Activated CD4-positive, alpha-beta T cell treated with anti-CD3 and anti-CD28 coated beads, Interleukin-2, amount 50 U/mL, for 48 hours (primary cell): Measurements from ENCODE around the gene AIFM3.

Experiments used
- DNase-seq, 2 experiments: peaks; one replicate each; pipeline ENCODE4 v3.0.0-alpha.2; 2020

AIFM3 gene

DNA sequence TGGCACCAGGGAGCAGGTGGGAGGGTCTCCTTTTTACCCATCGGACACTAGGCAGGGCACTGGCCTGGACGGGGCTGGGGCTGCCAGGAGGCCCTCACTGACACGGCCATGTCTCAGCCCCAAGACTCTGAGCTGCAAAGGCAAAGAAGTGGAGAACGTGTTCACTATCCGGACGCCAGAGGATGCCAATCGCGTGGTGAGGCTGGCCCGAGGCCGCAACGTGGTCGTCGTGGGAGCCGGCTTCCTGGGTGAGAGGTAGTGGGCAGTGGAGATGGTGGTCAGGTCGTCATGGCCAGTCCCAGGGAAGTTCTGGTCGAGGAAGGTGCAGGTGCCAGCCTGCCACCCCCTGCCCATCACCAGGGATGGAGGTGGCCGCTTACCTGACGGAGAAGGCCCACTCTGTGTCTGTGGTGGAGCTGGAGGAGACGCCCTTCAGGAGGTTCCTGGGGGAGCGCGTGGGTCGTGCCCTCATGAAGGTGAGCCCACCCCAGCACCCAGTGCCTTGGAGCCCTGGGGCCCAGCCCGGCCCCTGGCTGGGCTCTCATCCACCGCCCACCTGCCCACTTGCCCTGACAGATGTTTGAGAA, 9.3 kb downstream of the AIFM3 start:
- DNase-seq: no peak

DNA sequence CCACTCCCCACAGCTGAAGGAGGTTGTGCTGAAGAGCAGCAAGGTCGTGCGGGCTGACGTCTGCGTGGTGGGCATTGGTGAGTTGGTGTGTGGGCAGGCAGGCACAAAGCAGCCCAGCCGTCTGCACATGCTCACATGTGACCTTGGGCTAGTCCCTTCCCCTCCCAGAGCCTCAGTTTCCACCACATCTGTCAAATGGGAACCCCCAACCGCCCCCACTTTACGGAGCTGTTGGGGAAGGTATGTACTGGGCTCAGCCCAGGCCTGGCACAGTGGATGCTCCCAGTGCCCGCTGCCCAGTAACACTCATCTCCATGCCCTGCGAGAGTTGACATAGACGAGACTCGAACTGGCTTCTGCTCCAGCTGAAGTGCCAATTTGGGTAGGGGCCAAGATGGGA, 10.0 kb downstream of the AIFM3 start:
- DNase-seq: no peak

DNA sequence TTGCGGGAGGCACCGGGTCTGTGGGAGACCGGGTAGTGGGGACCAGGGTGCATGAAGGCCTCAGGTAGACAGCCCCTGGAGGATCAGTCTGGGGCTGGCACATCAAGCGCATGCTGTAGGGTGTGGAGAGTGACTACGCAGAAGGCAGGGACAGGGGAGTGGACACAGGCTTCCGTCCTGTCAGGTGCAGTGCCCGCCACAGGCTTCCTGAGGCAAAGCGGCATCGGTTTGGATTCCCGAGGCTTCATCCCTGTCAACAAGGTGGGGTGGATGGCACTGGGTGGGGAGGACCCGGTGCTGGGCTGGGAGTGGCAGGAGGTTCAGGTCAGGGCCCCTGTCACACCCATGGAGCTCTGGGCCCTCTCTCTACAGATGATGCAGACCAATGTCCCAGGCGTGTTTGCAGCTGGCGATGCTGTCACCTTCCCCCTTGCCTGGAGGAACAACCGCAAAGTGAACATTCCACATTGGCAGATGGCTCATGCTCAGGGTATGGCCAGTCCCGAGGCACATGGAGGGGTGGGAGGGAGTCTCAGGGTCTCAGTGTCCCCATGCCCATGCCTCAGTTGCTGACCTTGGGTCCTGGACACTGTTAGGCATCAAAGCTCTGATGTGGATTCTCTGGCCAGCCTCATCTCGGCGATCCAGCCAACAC, 10.6 kb downstream of the AIFM3 start:
- no peak for DNase-seq

DNA sequence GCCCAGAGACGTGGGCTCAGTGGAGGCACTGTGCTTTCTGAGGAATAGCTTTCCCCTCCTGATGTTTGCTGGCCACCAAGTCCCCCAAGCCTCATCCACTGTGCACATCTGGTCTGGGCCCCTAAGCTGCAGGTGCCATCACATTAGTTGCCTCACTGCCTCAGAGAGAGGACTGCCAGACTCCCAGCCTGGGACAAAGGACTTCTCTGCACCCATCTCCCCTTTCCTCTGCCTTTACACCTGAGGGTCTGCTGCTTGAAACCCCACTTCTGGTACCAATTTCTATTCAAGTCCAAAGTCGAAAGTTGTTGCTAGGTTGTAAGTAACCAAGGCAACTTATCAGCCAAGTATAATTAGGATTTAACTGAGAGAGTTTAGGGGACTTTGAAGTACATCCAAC, 11.4 kb downstream of the AIFM3 start:
- DNase-seq: no peak

DNA sequence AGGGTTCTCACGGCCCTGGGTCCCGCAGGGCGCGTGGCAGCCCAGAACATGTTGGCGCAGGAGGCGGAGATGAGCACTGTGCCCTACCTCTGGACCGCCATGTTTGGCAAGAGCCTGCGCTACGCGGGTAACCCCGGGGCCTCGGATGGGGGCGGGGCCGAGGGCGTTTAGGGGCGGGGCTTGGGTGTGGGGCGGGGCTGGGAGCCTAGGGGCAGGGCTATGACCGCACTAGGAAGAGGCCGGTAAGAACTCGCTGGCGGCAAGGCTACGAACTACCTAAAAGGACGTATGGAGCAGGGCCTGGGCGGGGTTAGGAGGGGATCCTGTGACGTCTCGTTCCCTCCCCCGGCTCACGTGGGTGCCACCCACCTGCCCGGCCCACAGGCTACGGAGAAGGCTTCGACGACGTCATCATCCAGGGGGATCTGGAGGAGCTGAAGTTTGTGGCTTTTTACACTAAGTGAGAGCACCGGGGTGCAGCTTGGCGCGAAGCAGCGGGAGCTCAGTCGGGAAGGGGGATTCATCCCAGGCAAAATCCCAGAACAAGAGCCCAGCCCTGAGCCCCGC, 12.3 kb downstream of the AIFM3 start:
- DNase-seq: peak; percentile 66 to 70

DNA sequence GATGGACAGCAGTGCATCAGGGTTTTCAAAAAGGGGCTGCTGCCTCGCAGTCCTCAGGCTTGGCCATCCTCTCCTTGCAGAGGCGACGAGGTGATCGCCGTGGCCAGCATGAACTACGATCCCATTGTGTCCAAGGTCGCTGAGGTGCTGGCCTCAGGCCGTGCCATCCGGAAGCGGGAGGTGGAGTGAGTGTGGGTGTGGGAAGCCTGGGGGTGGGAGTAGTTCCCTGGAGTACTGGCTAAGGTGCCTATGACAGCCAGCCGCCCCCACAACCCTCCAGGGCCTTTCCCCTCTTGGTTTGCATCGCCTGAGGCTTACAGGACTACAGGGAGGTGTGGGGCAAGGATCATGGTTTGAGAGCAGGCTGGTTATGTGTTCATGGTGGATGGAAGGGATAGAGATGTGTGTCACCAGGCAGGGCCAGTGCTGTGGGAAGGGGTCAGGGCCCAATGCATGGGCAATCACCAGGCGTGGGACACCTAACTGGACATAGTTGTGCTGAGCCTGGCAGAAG, 12.9 kb downstream of the AIFM3 start:
- DNase-seq: no peak

DNA sequence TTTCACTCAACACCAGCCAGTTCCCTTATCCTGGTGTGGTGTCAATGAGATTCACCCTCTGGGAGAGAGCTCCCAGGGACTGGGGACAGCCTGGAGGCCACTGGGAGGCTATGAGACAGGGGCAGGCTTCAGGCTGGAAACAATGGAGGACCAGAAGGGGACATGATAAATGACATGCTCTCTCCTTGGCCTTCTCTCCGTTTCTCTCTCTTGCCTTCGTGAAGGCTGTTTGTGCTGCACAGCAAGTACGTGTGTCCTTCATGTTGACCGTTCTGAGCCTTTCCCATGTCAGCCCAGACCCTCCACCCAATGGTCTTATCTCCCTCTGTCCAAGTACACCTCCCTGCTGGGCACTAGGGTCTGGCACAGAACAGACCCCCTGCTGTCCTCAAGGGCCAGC, 13.5 kb downstream of the AIFM3 start:
- DNase-seq: no peak

DNA sequence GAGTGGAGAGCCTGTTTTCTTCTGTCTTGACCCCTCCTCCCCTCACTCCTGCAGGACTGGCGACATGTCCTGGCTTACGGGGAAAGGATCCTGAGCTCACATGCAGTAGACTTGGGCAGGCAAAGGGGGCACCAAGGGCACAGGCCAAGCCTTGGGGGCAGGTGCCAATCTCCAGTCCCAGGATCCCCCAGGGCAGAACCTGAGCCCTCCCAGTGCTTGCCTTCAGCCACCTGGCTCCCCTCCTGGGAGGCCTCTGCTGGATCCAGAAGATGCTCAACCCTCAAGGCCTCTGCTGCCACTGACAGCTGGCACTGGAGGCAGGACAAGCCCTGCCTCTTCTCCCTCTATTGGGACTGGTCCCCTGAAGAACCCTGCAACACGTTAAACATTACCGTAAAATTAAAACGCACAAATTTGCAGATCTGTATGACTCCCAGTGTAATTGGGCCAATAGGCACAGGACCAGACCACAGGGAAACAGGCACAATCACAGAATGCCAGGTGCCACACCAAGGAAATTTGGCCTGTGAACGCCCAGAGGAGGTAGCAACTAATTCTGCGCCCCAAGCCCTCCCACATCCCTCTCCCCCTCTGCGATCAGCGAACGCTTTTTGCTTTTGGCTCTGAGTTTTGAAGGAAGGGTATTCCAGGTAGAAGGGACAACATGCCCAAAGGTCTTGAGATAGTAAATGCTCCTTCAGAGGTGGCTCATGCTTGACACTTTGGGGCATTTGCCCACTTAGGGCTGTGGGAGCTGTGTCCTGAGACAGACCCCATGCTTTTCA, 14.1 kb downstream of the AIFM3 start:
- no peak for DNase-seq

DNA sequence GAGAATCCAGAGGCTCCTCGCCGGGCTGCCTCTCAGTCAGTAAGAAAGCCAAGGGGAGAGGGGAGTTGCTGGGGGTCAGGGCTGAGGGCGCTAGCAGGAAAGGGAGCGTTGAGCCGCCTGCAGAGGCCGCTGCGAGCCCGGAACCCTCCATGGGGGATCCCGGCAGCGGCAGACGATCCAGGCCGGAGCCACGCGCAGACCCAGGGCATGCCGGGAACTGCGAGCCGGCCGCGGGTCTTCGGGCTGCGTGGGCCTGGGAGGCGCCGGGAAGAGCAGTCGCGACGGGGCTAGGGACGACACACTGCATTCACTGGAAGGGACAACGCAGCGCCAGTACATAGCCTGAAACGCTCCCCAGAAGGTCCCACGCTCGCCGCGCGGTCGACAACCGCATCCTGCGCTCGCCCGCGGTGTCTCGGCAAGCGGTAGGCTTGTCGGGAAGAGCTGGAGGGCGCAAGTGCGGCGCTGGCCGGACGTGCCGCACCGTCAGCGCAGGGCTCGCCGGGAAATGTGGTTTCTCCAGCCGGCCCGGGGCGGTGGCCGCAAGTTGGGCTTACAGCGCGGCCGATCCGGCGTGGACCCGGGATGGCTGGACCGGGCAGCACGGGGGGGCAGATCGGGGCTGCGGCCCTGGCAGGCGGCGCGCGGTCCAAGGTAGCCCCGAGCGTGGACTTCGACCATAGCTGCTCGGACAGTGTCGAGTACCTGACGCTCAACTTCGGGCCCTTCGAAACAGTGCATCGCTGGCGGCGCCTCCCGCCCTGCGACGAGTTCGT, 14.9 kb downstream of the AIFM3 start, which contains the start of gene LZTR1:
LZTR1 (plus strand) TSS at position 511 of the 776 bp plus-strand sequence; CDS start at position 586, 75 bp downstream.
- peak; percentile 72 to 77 for DNase-seq

DNA sequence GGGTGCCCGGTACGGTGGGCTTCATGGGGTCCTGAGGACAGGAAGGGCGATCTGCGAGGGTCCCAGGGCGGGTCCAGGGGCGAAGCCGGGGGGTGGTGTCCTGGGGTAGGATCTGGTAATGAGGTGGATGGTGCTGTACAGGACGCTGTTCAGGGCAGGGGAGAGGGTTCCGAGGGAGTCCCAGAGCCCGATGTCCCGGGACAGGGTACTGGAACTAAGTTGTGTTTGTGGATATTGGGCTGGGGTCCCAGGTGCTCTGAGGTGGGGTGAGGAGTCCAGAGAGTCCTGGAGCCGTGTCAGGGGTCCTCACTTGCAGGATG, 15.5 kb downstream of the AIFM3 start:
- DNase-seq: no peak

DNA sequence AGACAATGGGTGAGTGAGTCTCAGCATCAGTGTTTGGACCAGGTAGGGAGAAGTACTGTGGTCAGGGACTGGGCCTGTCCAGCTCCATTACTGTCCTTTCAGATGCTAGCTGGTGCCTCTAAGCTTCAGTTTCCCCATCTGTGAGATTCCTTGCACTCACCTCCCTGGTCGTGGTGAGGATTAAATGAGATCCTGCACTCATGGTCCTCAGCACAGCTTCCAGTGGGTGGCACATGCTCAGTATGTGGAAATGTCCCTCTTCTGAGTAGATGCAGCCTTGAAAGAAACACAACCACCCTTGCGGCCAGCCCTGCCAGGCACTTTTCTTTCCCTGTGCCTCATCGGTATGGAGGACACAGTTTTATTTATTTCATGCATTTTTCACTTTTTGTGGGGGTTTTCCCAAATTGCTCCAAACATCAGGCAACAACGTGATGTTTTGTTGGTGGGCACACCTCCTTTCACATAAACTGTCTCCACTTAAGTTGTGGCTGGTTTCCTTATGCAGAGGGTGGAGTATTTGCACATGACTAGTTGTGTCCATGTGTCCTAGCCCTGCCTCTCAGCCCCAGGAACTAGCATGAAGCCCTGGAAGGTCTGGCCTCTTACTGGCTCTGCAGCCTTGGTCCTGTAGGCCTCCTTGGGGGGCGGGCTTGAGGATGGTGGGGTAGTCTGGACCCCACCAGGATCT, 16.2 kb downstream of the AIFM3 start:
- DNase-seq: no peak

DNA sequence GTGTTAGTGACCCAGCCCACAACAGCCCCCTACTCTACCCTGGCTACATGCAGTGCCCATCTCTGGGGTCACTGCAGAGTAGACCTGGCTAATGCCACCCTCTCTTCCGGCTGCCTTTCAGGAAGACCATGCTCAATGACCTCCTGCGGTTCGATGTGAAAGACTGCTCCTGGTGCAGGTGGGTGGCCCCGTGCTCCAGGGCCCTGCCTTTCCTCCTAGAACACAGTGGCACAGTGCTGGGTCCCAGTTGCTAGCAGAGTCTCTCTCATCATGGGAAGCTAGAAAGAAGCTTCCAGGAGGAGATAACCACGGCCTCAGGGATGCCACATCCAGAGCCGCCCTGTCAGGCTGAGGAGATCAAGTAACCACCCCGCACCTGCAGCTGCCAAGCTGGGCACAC, 18.7 kb downstream of the AIFM3 start:
- no peak for DNase-seq

DNA sequence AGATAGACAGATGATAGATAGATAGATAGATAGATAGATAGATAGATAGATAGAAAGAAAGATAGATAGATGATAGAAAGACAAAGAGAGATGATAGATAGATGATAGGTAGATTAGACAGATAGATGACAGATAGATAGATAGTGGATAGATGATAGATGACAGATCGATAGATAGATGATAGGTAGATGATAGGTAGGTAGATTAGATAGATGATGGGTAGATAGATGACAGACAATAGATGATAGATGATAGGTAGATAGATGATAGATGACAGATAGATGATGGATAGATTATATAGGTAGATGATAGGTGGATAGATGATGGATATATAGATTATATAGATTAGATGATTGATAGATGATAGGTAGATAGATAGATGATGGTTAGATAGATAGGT, 19.3 kb downstream of the AIFM3 start:
- no peak for DNase-seq

DNA sequence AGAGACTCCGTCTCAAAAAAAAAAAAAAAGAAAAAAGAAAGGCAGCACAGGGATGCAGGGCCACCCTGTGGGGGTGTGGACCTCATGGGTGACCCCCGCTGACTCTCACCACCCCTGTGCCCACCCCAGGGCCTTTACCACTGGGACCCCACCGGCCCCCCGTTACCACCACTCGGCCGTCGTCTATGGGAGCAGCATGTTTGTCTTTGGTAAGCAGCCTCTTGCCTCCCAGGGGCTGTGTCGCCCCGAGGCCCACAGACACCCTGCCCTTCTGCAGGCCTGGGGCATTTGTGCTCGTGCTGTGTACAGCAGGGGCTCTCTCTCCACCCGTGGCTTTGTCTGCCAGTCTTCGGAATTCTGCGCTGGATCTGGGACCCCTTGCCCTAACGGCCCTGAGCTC, 20.3 kb downstream of the AIFM3 start:
- no peak for DNase-seq

DNA sequence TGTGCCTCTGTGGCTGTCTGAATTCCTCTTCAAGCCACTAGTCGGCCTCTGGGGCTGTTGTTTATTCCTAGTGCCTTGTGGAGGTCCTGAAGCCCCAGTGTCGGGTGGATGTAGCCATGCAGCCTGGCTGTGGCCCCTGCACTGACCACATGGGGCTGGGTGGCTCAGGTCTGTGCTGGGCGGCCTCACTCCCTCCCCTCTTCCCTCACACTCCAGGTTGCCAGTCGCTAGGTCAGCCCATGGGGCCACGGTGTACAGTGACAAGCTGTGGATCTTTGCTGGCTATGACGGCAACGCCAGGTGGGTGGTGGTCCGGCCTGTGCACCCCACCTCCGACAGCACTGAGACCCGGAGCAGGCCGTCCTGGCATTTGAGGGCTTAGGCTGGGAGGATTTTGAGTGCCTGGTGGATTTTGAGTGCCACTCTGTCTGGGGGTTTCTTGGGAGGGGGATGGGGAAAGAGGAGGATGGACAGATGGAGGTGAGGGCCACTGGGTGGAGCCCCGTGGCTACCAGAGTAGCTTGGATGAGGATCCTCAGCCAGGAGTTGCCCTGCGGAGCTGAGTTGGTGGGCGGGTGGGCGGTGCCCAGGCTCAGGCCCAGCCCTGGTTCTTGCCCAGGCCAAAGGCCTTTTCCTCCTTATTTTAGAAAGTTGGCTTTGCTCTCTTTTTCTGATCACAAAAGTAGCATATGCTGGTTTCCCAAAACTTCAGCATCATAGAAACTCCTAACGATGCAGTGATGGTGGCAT, 21.7 kb downstream of the AIFM3 start:
- no peak for DNase-seq

DNA sequence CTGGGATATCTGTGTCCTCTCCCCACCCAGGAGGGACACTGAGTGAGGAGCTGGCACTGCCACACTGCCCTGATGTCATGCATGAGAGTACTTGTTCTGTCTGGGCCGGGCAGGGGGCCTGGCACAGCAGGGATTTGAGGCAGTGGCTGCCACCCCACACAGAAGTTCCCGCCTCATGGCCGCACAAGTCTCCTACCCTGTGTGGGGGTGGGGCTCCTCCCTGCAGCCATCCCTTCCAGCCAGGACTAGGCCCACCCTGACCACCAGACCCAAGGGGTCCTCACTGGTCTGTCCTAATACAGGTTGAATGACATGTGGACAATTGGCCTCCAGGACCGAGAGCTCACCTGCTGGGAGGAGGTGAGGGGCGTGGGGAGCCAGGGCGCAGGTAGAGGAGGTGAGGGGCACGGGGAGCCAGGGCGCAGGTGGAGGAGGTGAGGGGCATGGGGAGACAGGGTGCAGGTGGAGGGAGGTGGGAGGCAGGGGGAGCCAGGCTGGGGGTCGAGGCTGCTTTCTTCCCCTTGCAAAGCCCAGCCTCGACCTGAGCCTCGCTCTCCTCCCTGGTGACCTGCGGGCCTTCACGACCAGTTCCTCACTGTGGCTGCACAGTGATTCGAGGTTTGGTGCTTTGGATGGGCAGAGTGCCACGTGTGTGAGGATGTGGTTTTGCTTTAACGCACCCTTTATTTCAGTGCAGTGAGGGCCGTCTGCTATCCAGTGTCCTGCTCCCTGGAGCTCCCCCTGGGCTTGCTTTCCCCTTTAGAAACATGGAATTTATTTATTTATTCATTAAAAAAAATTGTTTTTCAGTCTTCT, 22.5 kb downstream of the AIFM3 start:
- no peak for DNase-seq

DNA sequence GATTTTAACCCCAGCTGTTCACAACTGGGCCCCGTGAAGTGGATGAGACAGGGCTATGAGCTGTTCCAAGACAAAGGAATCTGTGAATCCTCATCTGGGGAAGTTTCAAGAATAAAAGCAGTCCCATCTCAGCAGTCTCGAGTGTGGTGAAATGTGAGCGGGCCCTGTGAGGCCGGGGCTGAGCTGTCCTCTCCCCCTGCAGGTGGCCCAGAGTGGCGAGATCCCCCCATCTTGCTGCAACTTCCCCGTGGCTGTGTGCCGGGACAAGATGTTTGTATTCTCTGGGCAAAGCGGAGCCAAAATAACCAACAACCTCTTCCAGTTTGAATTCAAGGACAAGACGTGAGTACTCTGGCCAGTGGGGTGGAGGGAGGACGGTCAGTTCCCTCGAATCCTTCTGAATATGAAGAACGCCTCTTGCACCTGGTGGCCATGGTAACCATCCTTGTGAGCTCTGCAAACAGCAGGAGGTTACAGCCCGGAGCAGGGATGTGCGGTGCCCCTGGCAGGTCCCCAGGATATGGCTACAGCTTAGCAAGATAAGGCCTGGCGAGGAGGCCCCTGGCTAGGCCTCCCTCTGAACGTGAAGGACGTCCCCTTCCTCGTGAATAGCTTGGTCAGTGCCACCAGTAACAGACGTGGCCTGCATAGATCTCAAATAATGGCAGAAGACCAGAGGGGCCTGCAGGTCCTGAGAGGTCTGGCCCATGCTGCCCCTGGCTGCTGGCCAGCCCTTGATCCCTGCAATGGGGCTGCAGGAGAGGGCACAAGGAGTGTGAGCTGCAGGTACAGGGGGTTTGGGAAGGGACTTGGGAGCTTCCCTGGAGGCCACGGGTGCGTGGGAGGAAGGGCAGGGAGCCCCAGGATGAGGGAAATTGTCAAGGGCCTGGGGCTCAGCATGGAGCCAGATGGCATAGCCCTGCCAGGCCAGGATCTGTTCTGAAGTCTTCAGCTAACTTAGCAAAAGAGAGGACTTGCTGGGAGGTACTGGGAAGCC, 23.4 kb downstream of the AIFM3 start:
- DNase-seq: no peak

DNA sequence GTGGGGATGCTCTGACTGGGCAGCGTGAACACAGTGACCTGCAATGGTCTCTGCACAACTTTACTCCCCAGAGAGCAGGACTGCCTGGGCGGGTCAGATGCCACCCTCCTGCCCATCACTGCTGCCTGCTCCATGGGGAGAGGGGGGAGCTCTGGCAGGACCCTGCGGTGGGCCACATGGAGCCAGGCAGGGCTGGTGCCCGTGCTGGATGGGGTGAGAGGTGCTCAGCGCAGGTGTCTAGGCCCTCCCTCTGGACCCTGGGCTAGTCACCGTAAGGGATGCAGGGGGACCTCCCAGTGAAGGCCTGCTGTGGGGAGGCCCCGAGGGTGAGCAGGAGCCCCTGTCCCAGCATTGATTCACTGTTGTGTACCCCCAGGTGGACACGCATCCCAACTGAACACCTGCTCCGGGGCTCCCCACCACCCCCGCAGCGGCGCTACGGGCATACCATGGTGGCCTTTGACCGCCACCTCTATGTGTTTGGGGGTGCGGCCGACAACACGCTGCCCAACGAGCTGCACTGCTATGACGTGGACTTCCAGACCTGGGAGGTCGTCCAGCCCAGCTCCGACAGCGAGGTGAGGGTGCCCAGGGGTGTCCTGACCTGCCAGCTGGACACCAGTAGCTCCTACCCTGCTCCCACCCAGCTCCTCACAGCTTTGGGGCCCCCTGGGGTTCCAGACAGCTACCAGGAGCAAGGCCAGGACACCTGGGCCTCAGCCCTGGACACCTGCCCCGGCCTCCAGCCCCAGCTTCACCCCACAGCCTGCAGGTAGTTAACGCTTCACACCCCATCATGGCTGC, 24.4 kb downstream of the AIFM3 start:
- DNase-seq: no peak

DNA sequence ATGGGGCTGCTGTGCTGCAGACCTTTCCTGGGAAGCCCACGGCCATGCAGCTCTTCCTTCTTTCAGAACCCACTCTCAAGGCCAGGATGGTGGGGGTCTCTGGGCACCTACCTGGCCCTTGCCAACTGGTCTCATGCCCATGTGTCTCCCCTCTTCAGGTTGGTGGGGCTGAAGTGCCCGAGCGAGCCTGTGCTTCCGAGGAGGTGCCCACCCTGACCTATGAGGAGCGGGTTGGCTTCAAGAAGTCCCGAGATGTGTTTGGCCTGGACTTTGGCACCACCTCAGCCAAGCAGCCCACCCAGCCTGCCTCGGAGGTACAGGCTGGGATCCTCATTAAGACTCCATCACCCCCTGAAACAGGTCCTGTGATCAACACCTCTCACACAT, 25.0 kb downstream of the AIFM3 start:
- no peak for DNase-seq
